OCI-LY7 (cell line): ENCODE data around the gene HRH2. TPM values are rescaled to one million over a fixed set of nuclear protein-coding genes. Genes with fewer than 3 reads are reported as not detected.

Experiments
- BruUV-seq: library from RNA; stranded (reverse); fragments of 400-500 nt; replicated peaks from 2 replicates; lab custom pipeline; 2021; lab: Mats Ljungman, UMichigan
- CTCF ChIA-PET: fragments of 300-600 bp; sonication (Branson Sonifier 250); formaldehyde crosslinking; loops from one replicate; lab custom pipeline; 2022; ENCODE audit warnings: antibody characterized with exemption; ENCODE audit not compliant: unreplicated experiment; lab: Charles Lee
- POLR2A ChIA-PET: fragments of 300-600 bp; sonication (Branson Sonifier 250); formaldehyde crosslinking; loops from one replicate; lab custom pipeline; 2022; ENCODE audit warnings: antibody characterized with exemption; lab: Charles Lee
- DNase-seq: peaks from one replicate; pipeline ENCODE4 v3.0.0-alpha.2; 2015; ENCODE audit warnings: low spot score
- H2AFZ ChIP-seq: fragments of 200-600 bp; sonication (generic), shearing (Covaris generic); 2 replicates; pipeline ENCODE4 v1.6.1; 2014; ENCODE audit warnings: mild to moderate bottlenecking, antibody characterized with exemption, low read length, moderate library complexity
- H3K27ac ChIP-seq: fragments of 200-600 bp; sonication (generic); 2 replicates; pipeline ENCODE4 v1.5.1; 2014; ENCODE audit warnings: mixed run types, low read depth, mild to moderate bottlenecking, moderate library complexity, low read length, inconsistent platforms; ENCODE audit not compliant: poor library complexity, severe bottlenecking
- H3K36me3 ChIP-seq: fragments of 200-600 bp; sonication (generic); 2 replicates; pipeline ENCODE4 v1.6.1; 2014; ENCODE audit warnings: mild to moderate bottlenecking, antibody characterized with exemption, low read length, moderate library complexity, mixed read lengths; ENCODE audit not compliant: insufficient read depth
- H3K4me1 ChIP-seq: fragments of 200-600 bp; sonication (generic); 2 replicates; pipeline ENCODE4 v1.5.1; 2014; ENCODE audit warnings: mild to moderate bottlenecking, low read length; ENCODE audit not compliant: insufficient read depth, poor library complexity, severe bottlenecking
- H3K4me2 ChIP-seq: fragments of 200-600 bp; sonication (generic); 2 replicates; pipeline ENCODE4 v1.6.1; 2014; ENCODE audit warnings: mild to moderate bottlenecking, low read length
- H3K4me3 ChIP-seq: fragments of 200-600 bp; sonication (generic); 2 replicates; pipeline ENCODE4 v1.5.1; 2014; ENCODE audit warnings: mild to moderate bottlenecking, low read depth, low read length; ENCODE audit not compliant: poor library complexity, severe bottlenecking
- H3K79me2 ChIP-seq: fragments of 200-600 bp; sonication (generic); 2 replicates; pipeline ENCODE4 v1.6.1; 2016; ENCODE audit warnings: low read depth, mild to moderate bottlenecking, low read length, moderate library complexity, mixed read lengths; ENCODE audit not compliant: insufficient read depth
- H3K9me2 ChIP-seq: fragments of 200-600 bp; sonication (generic); 2 replicates; pipeline ENCODE4 v1.6.1; 2016; ENCODE audit warnings: mild to moderate bottlenecking, low read length, mixed read lengths; ENCODE audit not compliant: insufficient read depth
- H3K9me3 ChIP-seq: fragments of 200-600 bp; sonication (generic); 2 replicates; pipeline ENCODE4 v1.6.1; 2014; ENCODE audit warnings: mild to moderate bottlenecking, mixed run types, low read length, mixed read lengths
- H4K20me1 ChIP-seq: fragments of 200-600 bp; sonication (generic); 2 replicates; pipeline ENCODE4 v1.6.1; 2014; ENCODE audit warnings: mild to moderate bottlenecking, antibody characterized with exemption, low read length, moderate library complexity, mixed read lengths; ENCODE audit not compliant: insufficient read depth
- EZH2phosphoT487 ChIP-seq: fragments of 200-600 bp; sonication (generic); IDR thresholded peaks from 2 replicates; pipeline ENCODE4 v1.6.1; 2018; ENCODE audit warnings: low read depth, borderline replicate concordance, mild to moderate bottlenecking, mixed run types, antibody characterized with exemption, low read length, moderate library complexity, mixed read lengths
- intact Hi-C: fragments of 100-400 bp; cut with micrococcal nuclease; formaldehyde crosslinking; loops from one replicate; pipeline ENCODE4 v1.10.0; 2022; ENCODE audit not compliant: unreplicated experiment
- total RNA-seq, 2 experiments: library from RNA; depleted of rRNA in 1 of 2; stranded (reverse); fragments of >200 nt in 1 of 2; shearing (Covaris generic) in 1 of 2; gene quantifications; 2 replicates each; pipeline ENCODE4 v1.2.3, GENCODE V29; 2014 to 2022
- TF ChIP-seq, protein P1 (sequence below): fragments of 200-600 bp; sonication (generic); conservative IDR thresholded peaks from 2 replicates; pipeline ENCODE4 v1.5.1; 2014; ENCODE audit warnings: mild to moderate bottlenecking, antibody characterized with exemption, low read length, moderate library complexity, mixed read lengths

Gene HRH2
- total RNA-seq, 2 experiments from 2014 or later: not detected

DNA sequence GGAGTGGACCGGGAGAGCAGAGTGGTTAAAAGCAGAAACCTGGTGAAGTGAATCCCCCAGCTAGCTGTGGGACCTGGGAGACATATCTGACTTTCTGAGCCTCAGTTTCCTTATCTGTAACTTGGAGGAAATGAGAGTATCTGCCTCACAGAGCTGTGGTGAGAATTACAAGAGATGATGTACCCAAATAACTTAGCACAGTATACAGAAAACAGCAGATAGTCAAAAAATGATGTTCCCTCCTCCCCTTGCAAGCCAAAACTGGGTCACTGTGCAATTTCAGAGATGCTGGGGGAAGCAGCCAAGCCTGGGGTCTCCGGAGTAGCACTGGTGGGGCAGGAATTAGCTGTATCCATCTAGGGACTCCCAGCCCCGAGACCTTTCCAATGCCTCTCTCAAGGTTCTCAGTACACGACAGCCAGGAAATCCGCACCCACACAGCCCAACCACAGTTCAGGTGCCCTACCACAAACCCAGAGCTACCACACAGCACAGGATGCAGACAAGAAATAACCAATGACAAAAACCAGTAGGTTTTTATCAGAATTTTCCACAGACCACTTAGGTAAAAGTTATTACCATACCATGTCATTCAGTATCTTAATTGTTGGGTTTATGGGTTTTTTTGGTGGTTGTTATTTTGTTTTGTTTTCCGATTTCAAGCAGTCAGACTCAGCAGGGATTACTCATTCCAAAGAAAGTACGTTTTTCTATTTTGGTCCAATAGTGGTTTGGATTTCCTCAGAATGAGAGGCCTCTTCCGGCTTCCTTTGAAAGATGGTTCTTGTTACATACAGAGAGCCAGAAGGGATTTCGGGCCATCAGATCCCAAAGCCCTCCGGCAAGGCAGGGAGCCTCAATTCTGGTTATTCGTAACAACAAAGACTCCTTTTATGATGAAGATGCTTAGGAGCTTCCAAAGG, 4.9 kb upstream of the HRH2 start:
- Histone ChIP-seq H3K27ac (no peak overlapping the region), H3K4me3 (no peak overlapping the region), H3K9me2 (no peaks in the 10 kb centered on the region), H3K79me2 (no peaks in the 10 kb centered on the region), H3K36me3 (no peaks in the 10 kb centered on the region), H2AFZ (no peak overlapping the region), H3K9me3 (no peaks in the 10 kb centered on the region), H3K4me1 (no peaks in the 10 kb centered on the region), H3K4me2 (no peak overlapping the region), H4K20me1 (no peaks in the 10 kb centered on the region)
- ChIA-PET CTCF (no interaction called here), POLR2A (no interaction called here)
- intact Hi-C loops: no loop called here
- no peak for DNase-seq
- TF ChIP-seq, protein P1, sequence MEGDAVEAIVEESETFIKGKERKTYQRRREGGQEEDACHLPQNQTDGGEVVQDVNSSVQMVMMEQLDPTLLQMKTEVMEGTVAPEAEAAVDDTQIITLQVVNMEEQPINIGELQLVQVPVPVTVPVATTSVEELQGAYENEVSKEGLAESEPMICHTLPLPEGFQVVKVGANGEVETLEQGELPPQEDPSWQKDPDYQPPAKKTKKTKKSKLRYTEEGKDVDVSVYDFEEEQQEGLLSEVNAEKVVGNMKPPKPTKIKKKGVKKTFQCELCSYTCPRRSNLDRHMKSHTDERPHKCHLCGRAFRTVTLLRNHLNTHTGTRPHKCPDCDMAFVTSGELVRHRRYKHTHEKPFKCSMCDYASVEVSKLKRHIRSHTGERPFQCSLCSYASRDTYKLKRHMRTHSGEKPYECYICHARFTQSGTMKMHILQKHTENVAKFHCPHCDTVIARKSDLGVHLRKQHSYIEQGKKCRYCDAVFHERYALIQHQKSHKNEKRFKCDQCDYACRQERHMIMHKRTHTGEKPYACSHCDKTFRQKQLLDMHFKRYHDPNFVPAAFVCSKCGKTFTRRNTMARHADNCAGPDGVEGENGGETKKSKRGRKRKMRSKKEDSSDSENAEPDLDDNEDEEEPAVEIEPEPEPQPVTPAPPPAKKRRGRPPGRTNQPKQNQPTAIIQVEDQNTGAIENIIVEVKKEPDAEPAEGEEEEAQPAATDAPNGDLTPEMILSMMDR: no peak
- no peak for TF ChIP-seq EZH2phosphoT487
- BruUV-seq: no TSS peak

DNA sequence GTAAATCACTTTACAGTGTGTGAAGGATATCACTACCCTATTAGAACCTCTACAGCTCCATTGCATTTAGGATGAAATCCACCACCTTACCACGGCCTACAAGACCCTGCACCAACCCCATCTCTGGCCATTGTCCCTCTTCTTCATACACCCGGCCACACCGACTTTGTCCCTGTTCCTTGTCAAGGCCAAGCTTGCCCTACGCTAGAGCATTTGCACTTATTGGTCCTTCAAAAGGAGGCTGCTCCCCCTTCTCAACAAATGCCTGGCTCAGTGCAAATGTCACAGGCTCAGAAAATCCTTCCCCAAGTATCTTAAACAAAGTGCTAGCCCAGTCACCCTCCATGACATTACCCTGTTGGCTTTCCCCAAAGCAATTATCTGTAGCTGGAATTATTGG, 4.1 kb upstream of the HRH2 start:
- no peak overlapping the region for H3K4me2 ChIP-seq
- BruUV-seq: no TSS peak
- H4K20me1 ChIP-seq: no peaks in the 10 kb centered on the region
- no peak for TF ChIP-seq EZH2phosphoT487
- TF ChIP-seq, protein P1: no peak
- H3K36me3 ChIP-seq: no peaks in the 10 kb centered on the region
- H3K79me2 ChIP-seq: no peaks in the 10 kb centered on the region
- no peak overlapping the region for H3K4me3 ChIP-seq
- no peak overlapping the region for H2AFZ ChIP-seq
- DNase-seq: no peak
- H3K9me2 ChIP-seq: no peaks in the 10 kb centered on the region
- no peak overlapping the region for H3K27ac ChIP-seq
- POLR2A ChIA-PET: no interaction called here
- intact Hi-C loops: no loop called here
- CTCF ChIA-PET: no interaction called here
- no peaks in the 10 kb centered on the region for H3K9me3 ChIP-seq
- no peaks in the 10 kb centered on the region for H3K4me1 ChIP-seq

DNA sequence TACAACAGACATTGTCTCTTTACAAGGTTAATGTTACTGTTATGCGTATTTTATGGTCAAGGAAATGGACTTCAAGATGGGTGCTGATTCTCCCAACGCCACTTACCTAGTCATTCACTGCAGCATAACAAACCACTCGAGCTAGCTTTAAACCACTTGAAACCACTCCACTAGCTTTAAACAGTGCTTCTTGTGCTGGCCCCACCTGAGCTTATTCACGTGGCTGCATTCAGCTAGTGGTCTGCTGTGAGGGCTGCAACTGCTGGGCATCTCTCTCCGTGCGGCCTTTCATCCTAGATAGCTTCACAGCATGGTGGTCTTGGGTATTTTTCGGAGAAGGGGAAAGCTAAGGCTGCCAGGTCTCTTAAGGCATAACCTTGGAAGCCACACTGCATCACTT, 3.5 kb upstream of the HRH2 start:
- no peaks in the 10 kb centered on the region for H3K9me3 ChIP-seq
- H4K20me1 ChIP-seq: no peaks in the 10 kb centered on the region
- H3K27ac ChIP-seq: no peak overlapping the region
- no TSS peak for BruUV-seq
- no peak overlapping the region for H2AFZ ChIP-seq
- no peaks in the 10 kb centered on the region for H3K79me2 ChIP-seq
- POLR2A ChIA-PET: interaction anchor here (0.6 kb wide), 1 partner anchor 112 kb away, joined by 3 read pairs; no protein-coding TSS in a partner anchor
- H3K4me3 ChIP-seq: no peak overlapping the region
- intact Hi-C loops: no loop called here
- no peaks in the 10 kb centered on the region for H3K36me3 ChIP-seq
- no peaks in the 10 kb centered on the region for H3K4me1 ChIP-seq
- no peaks in the 10 kb centered on the region for H3K9me2 ChIP-seq
- no peak for DNase-seq
- H3K4me2 ChIP-seq: no peak overlapping the region
- CTCF ChIA-PET: no interaction called here
- TF ChIP-seq EZH2phosphoT487: no peak
- TF ChIP-seq, protein P1: no peak
